CD4-positive, alpha-beta memory T cell (primary cell): ENCODE measurements around the gene C1QTNF7. TPM values are rescaled to one million over a fixed set of nuclear protein-coding genes. Genes with fewer than 3 reads are reported as not detected.

Experiments used
- CTCF ChIA-PET: fragments of 350-600 bp; sonication (Branson Sonifier 250); formaldehyde crosslinking; loops from one replicate; lab custom pipeline; 2021; ENCODE audit warnings: inconsistent platforms; ENCODE audit not compliant: partially characterized antibody; lab: Charles Lee
- POLR2A ChIA-PET: fragments of 350-600 bp; sonication (Branson Sonifier 250); formaldehyde crosslinking; loops from one replicate; lab custom pipeline; 2021; ENCODE audit not compliant: partially characterized antibody; lab: Charles Lee
- DNase-seq, 5 donors: peaks; one replicate each; pipeline versions ENCODE4 v3.0.0 to v3.0.0-alpha.2; 2020 to 2022; ENCODE audit warnings: mixed read lengths in 1 of 5
- H3K27ac ChIP-seq: one replicate; pipeline ENCODE4 v1.7.0; 2013; ENCODE audit warnings: low read depth, low read length
- H3K27me3 ChIP-seq: 2 replicates; pipeline ENCODE4 v1.7.0; 2013; ENCODE audit warnings: mild to moderate bottlenecking, low read length, moderate library complexity; ENCODE audit not compliant: insufficient read depth
- H3K36me3 ChIP-seq: 2 replicates; pipeline ENCODE4 v1.7.0; 2013; ENCODE audit warnings: mild to moderate bottlenecking, low read length, moderate library complexity; ENCODE audit not compliant: insufficient read depth
- H3K4me1 ChIP-seq: 2 replicates; pipeline ENCODE4 v1.7.0; 2013; ENCODE audit warnings: mild to moderate bottlenecking, low read length, moderate library complexity; ENCODE audit not compliant: insufficient read depth
- H3K4me3 ChIP-seq, 2 donors: one replicate each; pipeline ENCODE4 v1.7.0; 2013; ENCODE audit warnings: low read length in 2 of 2, mild to moderate bottlenecking in 1 of 2
- H3K9me3 ChIP-seq, 2 donors: one replicate each; pipeline ENCODE4 v1.7.0; 2013; ENCODE audit warnings: low read length in 2 of 2, control low read depth in 1 of 2; ENCODE audit not compliant: control insufficient read depth in 1 of 2
- H3K27ac Mint-ChIP-seq, 7 donors: one replicate each; pipeline ENCODE4 v1.8.0; 2020 to 2021; ENCODE audit warnings: mixed read lengths in 7 of 7, mild to moderate bottlenecking in 6 of 7, inconsistent platforms in 3 of 7, moderate library complexity in 3 of 7
- H3K27me3 Mint-ChIP-seq, 2 donors: one replicate each; pipeline ENCODE4 v1.8.0; 2020 to 2021; ENCODE audit warnings: mixed read lengths in 2 of 2
- H3K36me3 Mint-ChIP-seq, 2 donors: one replicate each; pipeline ENCODE4 v1.8.0; 2020 to 2021; ENCODE audit warnings: mixed read lengths in 2 of 2, inconsistent platforms in 1 of 2, mild to moderate bottlenecking in 1 of 2
- H3K4me1 Mint-ChIP-seq, 4 donors: one replicate each; pipeline ENCODE4 v1.8.0; 2020 to 2021; ENCODE audit warnings: mixed read lengths in 4 of 4, mild to moderate bottlenecking in 1 of 4
- H3K4me3 Mint-ChIP-seq, 8 donors: one replicate each; pipeline ENCODE4 v1.8.0; 2020 to 2021; ENCODE audit warnings: mixed read lengths in 8 of 8, mild to moderate bottlenecking in 7 of 8, moderate library complexity in 6 of 8, inconsistent platforms in 3 of 8
- H3K9me3 Mint-ChIP-seq, 8 donors: one replicate each; pipeline ENCODE4 v1.8.0; 2020 to 2021; ENCODE audit warnings: mixed read lengths in 8 of 8, mild to moderate bottlenecking in 5 of 8, inconsistent platforms in 3 of 8, moderate library complexity in 1 of 8
- intact Hi-C: fragments of 100-400 bp; cut with micrococcal nuclease; formaldehyde crosslinking; loops from one replicate; pipeline ENCODE4 v1.15.1; 2023
- polyA plus RNA-seq, 2 donors: library from polyadenylated mRNA; unstranded; fragments of 300-500 nt; fragmentation: Illumina TruSeq; gene quantifications; one replicate each; pipeline ENCODE4 v1.2.3, GENCODE V29; 2021
- total RNA-seq, 2 experiments: library from RNA; stranded (reverse); gene quantifications; one replicate each; pipeline ENCODE4 v1.2.3, GENCODE V29; 2021

Gene C1QTNF7
- total and polyA plus RNA-seq, 4 experiments from 2014 or later = not detected

GRCh38 chr4:15481961-15482745 lies 54.3 kb downstream of the C1QTNF7 start:
- no peak overlapping the region for H3K4me3 Mint-ChIP-seq
- H3K36me3 Mint-ChIP-seq = peaks cover 2 to 4% of the 10 kb centered on the region in 2 donors
- Histone ChIP-seq H3K36me3 (no peaks in the 10 kb centered on the region), H3K27ac (no peak overlapping the region), H3K4me1 (no peaks in the 10 kb centered on the region), H3K4me3 (no peak overlapping the region), H3K9me3 (no peaks in the 10 kb centered on the region), H3K27me3 (no peaks in the 10 kb centered on the region)
- H3K27me3 Mint-ChIP-seq = no peaks in the 10 kb centered on the region
- CTCF ChIA-PET = no interaction called here
- H3K9me3 Mint-ChIP-seq = peaks cover 6 to 28% (median 13%) of the 10 kb centered on the region in 8 donors
- no peaks in the 10 kb centered on the region for H3K4me1 Mint-ChIP-seq
- DNase-seq = no peak
- POLR2A ChIA-PET = no interaction called here
- H3K27ac Mint-ChIP-seq = no peak overlapping the region
- intact Hi-C loops = no loop called here

- no peak for DNase-seq
- Mint-ChIP-seq H3K27me3 (no peaks in the 10 kb centered on the region), H3K4me1 (no peaks in the 10 kb centered on the region), H3K4me3 (no peak overlapping the region), H3K27ac (no peak overlapping the region), H3K9me3 (peaks cover 6 to 34% (median 17%) of the 10 kb centered on the region in 8 donors), H3K36me3 (peaks cover 2 to 5% of the 10 kb centered on the region in 2 donors)
- Histone ChIP-seq H3K4me3 (no peak overlapping the region), H3K27ac (no peak overlapping the region), H3K27me3 (no peaks in the 10 kb centered on the region), H3K4me1 (no peaks in the 10 kb centered on the region), H3K36me3 (no peaks in the 10 kb centered on the region), H3K9me3 (no peaks in the 10 kb centered on the region)
- POLR2A ChIA-PET = no interaction called here
- intact Hi-C loops = no loop called here
- CTCF ChIA-PET = no interaction called here
Observed at GRCh38 chr4:15482842-15483241, 55.0 kb downstream of the C1QTNF7 start.

- CTCF ChIA-PET = no interaction called here
- peaks cover 12 to 58% (median 37%) of the 10 kb centered on the region in 8 donors for H3K9me3 Mint-ChIP-seq
Observed at GRCh38 chr4:15488136-15488535, 60.3 kb downstream of the C1QTNF7 start.

GRCh38 chr4:15488658-15489470 lies 61.0 kb downstream of the C1QTNF7 start:
- POLR2A ChIA-PET = no interaction called here
- peaks cover 12 to 58% (median 37%) of the 10 kb centered on the region in 8 donors for H3K9me3 Mint-ChIP-seq

More at GRCh38 chr4:15488136-15488535, 60.3 kb downstream of the C1QTNF7 start:
- no peak overlapping the region for H3K4me3 Mint-ChIP-seq
- H3K27me3 Mint-ChIP-seq = peaks cover 0 to 1% of the 10 kb centered on the region in 2 donors
- H3K36me3 ChIP-seq = no peaks in the 10 kb centered on the region
- H3K4me3 ChIP-seq = no peak overlapping the region
- no peak overlapping the region for H3K27ac ChIP-seq
- no peaks in the 10 kb centered on the region for H3K4me1 ChIP-seq
- H3K36me3 Mint-ChIP-seq = peaks cover 6 to 31% of the 10 kb centered on the region in 2 donors
- intact Hi-C loops = no loop called here
- no peak for DNase-seq
- no peaks in the 10 kb centered on the region for H3K4me1 Mint-ChIP-seq
- POLR2A ChIA-PET = no interaction called here
- H3K27ac Mint-ChIP-seq = no peak overlapping the region
- no peaks in the 10 kb centered on the region for H3K27me3 ChIP-seq
- H3K9me3 ChIP-seq = no peaks in the 10 kb centered on the region

GRCh38 chr4:15489551-15489950 lies 61.7 kb downstream of the C1QTNF7 start:
- POLR2A ChIA-PET = no interaction called here
- H3K36me3 Mint-ChIP-seq = peaks cover 6 to 31% of the 10 kb centered on the region in 2 donors
- Histone ChIP-seq H3K27ac (no peak overlapping the region), H3K4me1 (no peaks in the 10 kb centered on the region), H3K27me3 (no peaks in the 10 kb centered on the region), H3K36me3 (no peaks in the 10 kb centered on the region), H3K4me3 (no peak overlapping the region), H3K9me3 (no peaks in the 10 kb centered on the region)
- H3K4me1 Mint-ChIP-seq = no peaks in the 10 kb centered on the region
- intact Hi-C loops = no loop called here
- DNase-seq = no peak
- H3K9me3 Mint-ChIP-seq = peaks cover 12 to 58% (median 35%) of the 10 kb centered on the region in 8 donors
- H3K27ac Mint-ChIP-seq = no peak overlapping the region
- peaks cover 0 to 1% of the 10 kb centered on the region in 2 donors for H3K27me3 Mint-ChIP-seq
- H3K4me3 Mint-ChIP-seq = no peak overlapping the region
- CTCF ChIA-PET = no interaction called here

More at GRCh38 chr4:15488658-15489470, 61.0 kb downstream of the C1QTNF7 start:
- no peaks in the 10 kb centered on the region for H3K27me3 ChIP-seq
- Mint-ChIP-seq H3K36me3 (peaks cover 7 to 35% of the 10 kb centered on the region in 2 donors), H3K27me3 (peaks cover 0 to 1% of the 10 kb centered on the region in 2 donors), H3K27ac (no peak overlapping the region), H3K4me1 (no peaks in the 10 kb centered on the region), H3K4me3 (no peak overlapping the region)
- no peaks in the 10 kb centered on the region for H3K9me3 ChIP-seq
- no peaks in the 10 kb centered on the region for H3K4me1 ChIP-seq
- H3K36me3 ChIP-seq = no peaks in the 10 kb centered on the region
- CTCF ChIA-PET = no interaction called here
- no peak overlapping the region for H3K27ac ChIP-seq
- no peak overlapping the region for H3K4me3 ChIP-seq
- DNase-seq = no peak
- intact Hi-C loops = no loop called here

GRCh38 chr4:15493411-15493810 lies 65.6 kb downstream of the C1QTNF7 start:
- Histone ChIP-seq H3K27me3 (no peaks in the 10 kb centered on the region), H3K9me3 (no peaks in the 10 kb centered on the region), H3K27ac (no peak overlapping the region), H3K4me3 (no peak overlapping the region), H3K36me3 (no peaks in the 10 kb centered on the region), H3K4me1 (no peaks in the 10 kb centered on the region)
- H3K27ac Mint-ChIP-seq = no peak overlapping the region
- intact Hi-C loops = no loop called here
- peaks cover 0 to 1% of the 10 kb centered on the region in 2 donors for H3K27me3 Mint-ChIP-seq
- H3K4me3 Mint-ChIP-seq = no peak overlapping the region
- ChIA-PET CTCF (interaction anchor here (0.9 kb wide), 1 partner anchor 36 kb away, joined by 3 read pairs; no protein-coding TSS in a partner anchor), POLR2A (no interaction called here)
- H3K4me1 Mint-ChIP-seq = no peaks in the 10 kb centered on the region
- H3K36me3 Mint-ChIP-seq = peaks cover 6 to 41% of the 10 kb centered on the region in 2 donors
- peaks cover 6 to 34% (median 22%) of the 10 kb centered on the region in 8 donors for H3K9me3 Mint-ChIP-seq
- DNase-seq = no peak

GRCh38 chr4:15495621-15496020 lies 67.8 kb downstream of the C1QTNF7 start:
- ChIA-PET POLR2A (no interaction called here), CTCF (no interaction called here)
- H3K4me3 Mint-ChIP-seq = no peak overlapping the region
- no peaks in the 10 kb centered on the region for H3K9me3 ChIP-seq
- no peak overlapping the region for H3K27ac ChIP-seq
- H3K36me3 ChIP-seq = no peaks in the 10 kb centered on the region
- H3K4me1 ChIP-seq = no peaks in the 10 kb centered on the region
- no peak overlapping the region for H3K4me3 ChIP-seq
- H3K9me3 Mint-ChIP-seq = peaks cover 0 to 14% (median 7%) of the 10 kb centered on the region in 8 donors
- H3K27ac Mint-ChIP-seq = no peak overlapping the region
- peaks cover 2 to 26% of the 10 kb centered on the region in 2 donors for H3K36me3 Mint-ChIP-seq
- no peaks in the 10 kb centered on the region for H3K27me3 ChIP-seq
- DNase-seq = no peak
- peaks cover 0 to 1% of the 10 kb centered on the region in 2 donors for H3K27me3 Mint-ChIP-seq
- no peaks in the 10 kb centered on the region for H3K4me1 Mint-ChIP-seq
- intact Hi-C loops = no loop called here
